Chondrocyte (in vitro differentiated cells): ENCODE data around the gene CENPS. TPM values are rescaled to one million over a fixed set of nuclear protein-coding genes. Genes with fewer than 3 reads are reported as not detected.

Experiments used
- DNase-seq: peaks from one replicate; pipeline ENCODE4 v3.0.0; 2021; ENCODE audit warnings: mixed read lengths, low spot score
- H3K27ac Mint-ChIP-seq: one replicate; pipeline ENCODE4 v1.8.0; 2021; ENCODE audit warnings: mild to moderate bottlenecking, moderate library complexity, mixed read lengths; ENCODE audit not compliant: unreplicated experiment
- H3K27me3 Mint-ChIP-seq: 2 replicates; pipeline ENCODE4 v1.8.0; 2021; ENCODE audit warnings: low read depth, mixed read lengths
- H3K36me3 Mint-ChIP-seq: 2 replicates; pipeline ENCODE4 v1.8.0; 2021; ENCODE audit warnings: low read depth, mixed read lengths
- H3K4me1 Mint-ChIP-seq: 2 replicates; pipeline ENCODE4 v1.8.0; 2021; ENCODE audit warnings: low read depth, mild to moderate bottlenecking, mixed read lengths
- H3K4me3 Mint-ChIP-seq: one replicate; pipeline ENCODE4 v1.8.0; 2021; ENCODE audit warnings: mild to moderate bottlenecking, moderate library complexity, mixed read lengths; ENCODE audit not compliant: unreplicated experiment
- H3K9me3 Mint-ChIP-seq: 2 replicates; pipeline ENCODE4 v1.8.0; 2021; ENCODE audit warnings: low read depth, mixed read lengths
- CTCF ChIP-seq: fragments of 200-600 bp; sonication (generic); IDR thresholded peaks from 2 replicates; pipeline ENCODE4 v1.5.0; 2021; ENCODE audit warnings: antibody characterized with exemption, mild to moderate bottlenecking, moderate library complexity
- long read RNA-seq: library from polyadenylated mRNA; stranded (forward); transcript quantifications from one replicate; pipeline ENCODE4 v2.0.0, GENCODE V29; 2021
- total RNA-seq: library from RNA; stranded (reverse); gene quantifications from 3 replicates; pipeline ENCODE4 v1.2.1, GENCODE V29; 2021

Gene CENPS
- total RNA-seq, result 11.3 to 18.7 TPM (median 12.9 TPM) in 3 replicates
- long read RNA-seq, transcript CENPS-204 (5 exons, 914 nt), result major isoform, 7 of 7 reads
- long read RNA-seq, partial matches to known transcripts, result 0 of 7 reads
- long read RNA-seq, other reads (novel, unspliced or antisense), result 0 of 7 reads

- peak; percentile 96 for TF ChIP-seq CTCF
- peaks cover 17% of the 10 kb centered on the region for H3K4me1 Mint-ChIP-seq
- H3K36me3 Mint-ChIP-seq, result no peaks in the 10 kb centered on the region
- DNase-seq, result no peak
- no peaks in the 10 kb centered on the region for H3K27me3 Mint-ChIP-seq
- no peaks in the 10 kb centered on the region for H3K9me3 Mint-ChIP-seq
- H3K4me3 Mint-ChIP-seq, result peak within 1 kb of the TSS; percentile 88
- peak within 1 kb of the TSS; percentile 80 for H3K27ac Mint-ChIP-seq
These were observed at the start of gene CENPS for GRCh38 chr1:10430216-10431069. Gene CENPS, plus strand, starts transcription at chr1:10430433. Its CDS starts 85 bp downstream, at chr1:10430518.

- no peak for TF ChIP-seq CTCF
- no peak overlapping the region for H3K4me3 Mint-ChIP-seq
- H3K27ac Mint-ChIP-seq, result peak overlapping the region; percentile 93
- H3K36me3 Mint-ChIP-seq, result peaks cover 9% of the 10 kb centered on the region
- no peaks in the 10 kb centered on the region for H3K27me3 Mint-ChIP-seq
- no peak for DNase-seq
- peaks cover 51% of the 10 kb centered on the region for H3K4me1 Mint-ChIP-seq
- H3K9me3 Mint-ChIP-seq, result no peaks in the 10 kb centered on the region
These were observed 49.5 kb upstream of the CENPS start for GRCh38 chr1:10380594-10381275.

GRCh38 chr1:10383630-10384029 is 46.6 kb upstream of the CENPS start:
- Mint-ChIP-seq H3K36me3 (peaks cover 9% of the 10 kb centered on the region), H3K9me3 (no peaks in the 10 kb centered on the region), H3K27me3 (no peaks in the 10 kb centered on the region), H3K27ac (no peak overlapping the region), H3K4me3 (no peak overlapping the region), H3K4me1 (peaks cover 38% of the 10 kb centered on the region)
- DNase-seq, result no peak
- no peak for TF ChIP-seq CTCF

- H3K9me3 Mint-ChIP-seq, result no peaks in the 10 kb centered on the region
- no peak for DNase-seq
- TF ChIP-seq CTCF, result no peak
- H3K4me3 Mint-ChIP-seq, result no peak overlapping the region
- no peak overlapping the region for H3K27ac Mint-ChIP-seq
- H3K36me3 Mint-ChIP-seq, result peaks cover 6% of the 10 kb centered on the region
- peaks cover 33% of the 10 kb centered on the region for H3K4me1 Mint-ChIP-seq
- no peaks in the 10 kb centered on the region for H3K27me3 Mint-ChIP-seq
These were observed 46.0 kb upstream of the CENPS start for GRCh38 chr1:10384219-10384618.
